Fibroblast of lung (primary cell): ENCODE data around the gene CRCP. TPM values are rescaled to one million over a fixed set of nuclear protein-coding genes. Genes with fewer than 3 reads are reported as not detected.

ENCODE experiments used
- DNase-seq, 2 donors: peaks; one replicate each; pipeline versions ENCODE4 v3.0.0 to v3.0.0-alpha.2; 2010; ENCODE audit warnings: low read depth in 2 of 2
- H2AFZ ChIP-seq: 2 replicates; pipeline ENCODE4 v1.5.1; 2012; ENCODE audit warnings: low read length, control low read depth, inconsistent platforms
- H3K27ac ChIP-seq: 2 replicates; pipeline ENCODE4 v1.5.1; 2011; ENCODE audit warnings: low read length, control low read depth; ENCODE audit not compliant: insufficient read depth
- H3K27me3 ChIP-seq: 2 replicates; pipeline ENCODE4 v1.5.1; 2011; ENCODE audit warnings: mild to moderate bottlenecking, low read length; ENCODE audit not compliant: control insufficient read depth, insufficient read depth
- H3K36me3 ChIP-seq: 2 replicates; pipeline ENCODE4 v1.5.1; 2011; ENCODE audit warnings: low read length; ENCODE audit not compliant: control insufficient read depth, insufficient read depth
- H3K4me1 ChIP-seq: 2 replicates; pipeline ENCODE4 v1.5.1; 2011; ENCODE audit warnings: low read length; ENCODE audit not compliant: control insufficient read depth, insufficient read depth; ENCODE audit errors: extremely low read depth
- H3K4me2 ChIP-seq: 2 replicates; pipeline ENCODE4 v1.5.1; 2011; ENCODE audit warnings: low read length, control low read depth; ENCODE audit not compliant: insufficient read depth; ENCODE audit errors: extremely low read depth
- H3K4me3 ChIP-seq, 4 experiments: fragments of 200-600 bp in 1 of 4; sonication (generic) in 1 of 4; replicated peaks in 1 of 4; 2 replicates each; pipeline ENCODE4 v1.5.1; 2011 to 2016; ENCODE audit warnings: low read length in 4 of 4, low read depth in 3 of 4, mild to moderate bottlenecking in 3 of 4, control low read depth in 2 of 4, inconsistent platforms in 1 of 4, mixed read lengths in 1 of 4; ENCODE audit not compliant: insufficient read depth in 1 of 4; ENCODE audit errors: control extremely low read depth in 1 of 4
- H3K79me2 ChIP-seq: 2 replicates; pipeline ENCODE4 v1.5.1; 2012; ENCODE audit warnings: mild to moderate bottlenecking, low read length, inconsistent platforms; ENCODE audit not compliant: control insufficient read depth, insufficient read depth
- H3K9ac ChIP-seq: 2 replicates; pipeline ENCODE4 v1.5.1; 2011; ENCODE audit warnings: mild to moderate bottlenecking, low read length, control low read depth; ENCODE audit not compliant: insufficient read depth
- H3K9me3 ChIP-seq: 2 replicates; pipeline ENCODE4 v1.5.1; 2012; ENCODE audit warnings: low read depth, low read length; ENCODE audit not compliant: control insufficient read depth, insufficient read depth
- H4K20me1 ChIP-seq: 2 replicates; pipeline ENCODE4 v1.5.1; 2011; ENCODE audit warnings: low read length; ENCODE audit not compliant: control insufficient read depth, insufficient read depth; ENCODE audit errors: extremely low read depth
- CTCF ChIP-seq, 2 donors: IDR thresholded peaks in 1 of 2; conservative IDR thresholded peaks in 1 of 2; 1 replicate in 1 of 2; 2 replicates in 1 of 2; pipeline ENCODE4 v1.5.1; 2011 to 2012; ENCODE audit warnings: low read length in 2 of 2, control low read depth in 1 of 2, inconsistent platforms in 1 of 2, low read depth in 1 of 2, mild to moderate bottlenecking in 1 of 2
- EZH2 ChIP-seq: IDR thresholded peaks from 2 replicates; pipeline ENCODE4 v1.5.1; 2012; ENCODE audit warnings: low read length, control low read depth, mild to moderate bottlenecking; ENCODE audit errors: missing control alignments
- polyA plus RNA-seq, 2 donors: library from polyadenylated mRNA; depleted of rRNA in 1 of 2; stranded (reverse) in 1 of 2; unstranded in 1 of 2; fragments of >200 nt; gene quantifications; 2 replicates each; pipeline ENCODE4 v1.2.1, GENCODE V29; 2011 to 2012; ENCODE audit warnings: missing spikeins in 1 of 2
- total RNA-seq: library from RNA; depleted of rRNA; stranded (reverse); fragments of >200 nt; gene quantifications from 2 replicates; pipeline ENCODE4 v1.2.1, GENCODE V29; 2014

Gene CRCP
- total and polyA plus RNA-seq, 2 donors (not counting 1 experiment from before 2014, with no cell fraction given) = 34.9 to 38.3 TPM

DNA sequence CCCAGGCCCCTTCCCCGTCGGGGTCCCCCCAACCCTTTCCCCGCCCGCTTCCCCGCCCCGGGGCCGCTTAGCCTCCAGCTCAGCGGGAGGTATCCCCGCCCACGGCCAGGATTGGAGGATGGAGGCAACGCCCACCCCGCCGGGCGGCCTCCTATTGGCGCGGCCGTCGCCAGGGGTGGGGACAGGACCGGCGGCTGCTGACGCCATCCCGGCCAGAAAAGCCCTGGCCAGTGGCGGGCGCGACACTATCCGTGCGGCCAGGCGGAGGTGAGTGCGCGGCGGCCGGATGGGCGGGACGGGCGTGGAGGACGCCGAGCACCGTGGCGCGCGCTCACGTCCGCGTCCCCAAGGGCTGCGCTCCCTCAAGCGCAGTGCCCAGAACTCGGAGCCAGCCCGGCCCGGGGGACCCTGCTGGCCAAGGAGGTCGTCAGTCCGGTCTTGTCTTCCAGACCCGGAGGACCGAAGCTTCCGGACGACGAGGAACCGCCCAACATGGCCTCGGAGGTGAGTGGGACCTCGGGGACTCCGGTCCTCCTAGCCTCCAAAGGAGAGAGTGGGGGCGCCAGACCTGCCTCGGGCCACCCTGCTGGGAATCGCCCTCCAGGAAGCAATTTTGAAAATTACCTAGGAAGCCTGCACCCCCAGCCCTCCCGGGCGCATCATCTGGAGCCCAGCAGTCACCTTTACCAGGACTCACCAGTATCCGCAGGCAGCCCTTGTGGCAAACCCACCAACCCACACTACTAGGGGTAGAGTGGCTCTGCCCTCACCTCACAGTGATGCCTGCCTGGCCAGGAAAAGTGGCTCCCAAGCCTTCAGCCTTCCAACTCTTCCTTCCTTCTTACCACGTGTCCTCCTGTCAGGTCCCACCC, 38.8 kb upstream of the CRCP start, which contains the start of gene ASL:
TSS of gene ASL (plus strand) at position 230 of the 872 bp plus-strand sequence. CDS start at position 493, 263 bp downstream.
- no peaks in the 10 kb centered on the region for H3K36me3 ChIP-seq
- H3K4me3 ChIP-seq = peak within 1 kb of the TSS; percentile 69 to 84 (median 76)
- peak; percentile 85 to 89 for DNase-seq
- H3K4me2 ChIP-seq = peak within 1 kb of the TSS; percentile 86
- TF ChIP-seq CTCF (conservative IDR thresholded peaks at IDR 0.05 in 1 of 2, IDR thresholded peaks at IDR 0.05 in 1 of 2; ENCODE audit: low read depth in 1 of 2, low read length in 2 of 2) (no peak), EZH2 (no peak)
- H3K4me1 ChIP-seq = no peaks in the 10 kb centered on the region
- no peaks in the 10 kb centered on the region for H4K20me1 ChIP-seq
- peaks cover 8% of the 10 kb centered on the region for H3K79me2 ChIP-seq
- H3K9me3 ChIP-seq = no peaks in the 10 kb centered on the region
- no peaks in the 10 kb centered on the region for H3K27me3 ChIP-seq
- H2AFZ ChIP-seq = peak within 1 kb of the TSS; percentile 77
- H3K9ac ChIP-seq = peak within 1 kb of the TSS; percentile 73
- peak within 1 kb of the TSS; percentile 79 for H3K27ac ChIP-seq

- H3K27me3 ChIP-seq = no peaks in the 10 kb centered on the region
- peak overlapping the region; percentile 73 for H3K9ac ChIP-seq
- TF ChIP-seq CTCF (conservative IDR thresholded peaks at IDR 0.05 in 1 of 2, IDR thresholded peaks at IDR 0.05 in 1 of 2; ENCODE audit: low read depth in 1 of 2, low read length in 2 of 2) (no peak), EZH2 (no peak)
- peak overlapping the region; percentile 79 for H3K27ac ChIP-seq
- H3K79me2 ChIP-seq = peaks cover 8% of the 10 kb centered on the region
- H3K4me3 ChIP-seq = peak overlapping the region; percentile 69 to 84 (median 76)
- no peaks in the 10 kb centered on the region for H3K4me1 ChIP-seq
- H3K36me3 ChIP-seq = no peaks in the 10 kb centered on the region
- H3K9me3 ChIP-seq = no peaks in the 10 kb centered on the region
- peak overlapping the region; percentile 86 for H3K4me2 ChIP-seq
- no peak for DNase-seq
- no peaks in the 10 kb centered on the region for H4K20me1 ChIP-seq
- H2AFZ ChIP-seq = peak overlapping the region; percentile 20
Measured at GRCh38 chr7:66076462-66077329, 38.0 kb upstream of the CRCP start.

GRCh38 chr7:66078067-66078466, 36.6 kb upstream of the CRCP start:
- H3K4me1 ChIP-seq = no peaks in the 10 kb centered on the region
- no peak overlapping the region for H3K4me3 ChIP-seq
- H3K36me3 ChIP-seq = no peaks in the 10 kb centered on the region
- H3K27me3 ChIP-seq = no peaks in the 10 kb centered on the region
- no peak overlapping the region for H2AFZ ChIP-seq
- DNase-seq = no peak
- peaks cover 8% of the 10 kb centered on the region for H3K79me2 ChIP-seq
- no peak for TF ChIP-seq CTCF (conservative IDR thresholded peaks at IDR 0.05 in 1 of 2, IDR thresholded peaks at IDR 0.05 in 1 of 2; ENCODE audit: low read depth in 1 of 2, low read length in 2 of 2)
- TF ChIP-seq EZH2 = no peak
- H3K4me2 ChIP-seq = no peak overlapping the region
- no peaks in the 10 kb centered on the region for H4K20me1 ChIP-seq
- no peak overlapping the region for H3K9ac ChIP-seq
- no peaks in the 10 kb centered on the region for H3K9me3 ChIP-seq
- H3K27ac ChIP-seq = no peak overlapping the region
